Neuronal stem cell (in vitro differentiated cells): ENCODE measurements around the gene PLA2G1B.

Source experiments
- DNase-seq: peaks from one replicate; pipeline ENCODE4 v3.0.0-alpha.2; 2013; ENCODE audit warnings: low spot score
- H2AFZ ChIP-seq: one replicate; pipeline ENCODE4 v1.6.1; 2013; ENCODE audit warnings: mild to moderate bottlenecking, low read length, inconsistent platforms
- H2AK5ac ChIP-seq: 2 replicates; pipeline ENCODE4 v1.6.1; 2013; ENCODE audit warnings: low read depth, mild to moderate bottlenecking, inconsistent platforms, low read length, moderate library complexity, mixed read lengths
- H2BK120ac ChIP-seq: 2 replicates; pipeline ENCODE4 v1.6.1; 2013; ENCODE audit warnings: low read depth, mild to moderate bottlenecking, inconsistent platforms, low read length, moderate library complexity, mixed read lengths
- H2BK12ac ChIP-seq: one replicate; pipeline ENCODE4 v1.6.1; 2013; ENCODE audit warnings: low read length, inconsistent platforms
- H2BK15ac ChIP-seq: 2 replicates; pipeline ENCODE4 v1.6.1; 2013; ENCODE audit warnings: mild to moderate bottlenecking, low read length, inconsistent platforms, mixed read lengths
- H2BK5ac ChIP-seq: one replicate; pipeline ENCODE4 v1.6.1; 2013; ENCODE audit warnings: inconsistent platforms, mild to moderate bottlenecking, low read length, moderate library complexity
- H3K14ac ChIP-seq: one replicate; pipeline ENCODE4 v1.6.1; 2013; ENCODE audit warnings: low read length, inconsistent platforms
- H3K18ac ChIP-seq: 2 replicates; pipeline ENCODE4 v1.6.1; 2013; ENCODE audit warnings: low read length, inconsistent platforms
- H3K23ac ChIP-seq: 2 replicates; pipeline ENCODE4 v1.6.1; 2013; ENCODE audit warnings: low read depth, mild to moderate bottlenecking, mixed read lengths, low read length, inconsistent platforms; ENCODE audit not compliant: poor library complexity
- H3K27ac ChIP-seq: replicated peaks from 3 replicates; pipeline ENCODE4 v1.5.1; 2013; ENCODE audit warnings: low read length, inconsistent platforms
- H3K27me3 ChIP-seq, 3 experiments: 2 replicates each; pipeline ENCODE4 v1.6.1; 2013; ENCODE audit warnings: low read length in 3 of 3, mild to moderate bottlenecking in 2 of 3, inconsistent platforms in 1 of 3, low read depth in 1 of 3, mixed read lengths in 1 of 3, moderate library complexity in 1 of 3; ENCODE audit not compliant: control insufficient read depth in 3 of 3, insufficient read depth in 3 of 3
- H3K36me3 ChIP-seq, 2 donors: replicated peaks in 1 of 2; 2 replicates each; pipeline ENCODE4 v1.6.1; 2013; ENCODE audit warnings: low read length in 2 of 2; ENCODE audit not compliant: control insufficient read depth in 2 of 2, insufficient read depth in 2 of 2
- H3K4ac ChIP-seq: 2 replicates; pipeline ENCODE4 v1.6.1; 2013; ENCODE audit warnings: inconsistent platforms, mild to moderate bottlenecking, low read length, moderate library complexity
- H3K4me1 ChIP-seq, 2 donors: 1 replicate in 1 of 2; 2 replicates in 1 of 2; pipeline ENCODE4 v1.6.1; 2013; ENCODE audit warnings: low read length in 2 of 2, low read depth in 1 of 2; ENCODE audit not compliant: control insufficient read depth in 2 of 2, insufficient read depth in 1 of 2
- H3K4me2 ChIP-seq: one replicate; pipeline ENCODE4 v1.6.1; 2013; ENCODE audit warnings: mild to moderate bottlenecking, low read length, inconsistent platforms; ENCODE audit not compliant: insufficient read depth, poor library complexity, severe bottlenecking
- H3K4me3 ChIP-seq, 2 donors: 2 replicates each; pipeline ENCODE4 v1.5.1; 2013; ENCODE audit warnings: low read length in 2 of 2, mild to moderate bottlenecking in 2 of 2, inconsistent platforms in 1 of 2, moderate library complexity in 1 of 2
- H3K79me1 ChIP-seq: one replicate; pipeline ENCODE4 v1.6.1; 2013; ENCODE audit warnings: low read depth, mild to moderate bottlenecking, inconsistent platforms, low read length, moderate library complexity
- H3K9ac ChIP-seq: one replicate; pipeline ENCODE4 v1.6.1; 2013; ENCODE audit warnings: mild to moderate bottlenecking, low read depth, low read length, inconsistent platforms; ENCODE audit not compliant: poor library complexity
- H3K9me3 ChIP-seq, 2 donors: replicated peaks in 1 of 2; 2 replicates each; pipeline versions ENCODE3 to v1.6.1; 2013; ENCODE audit warnings: low read length in 2 of 2, mild to moderate bottlenecking in 2 of 2, inconsistent platforms in 1 of 2, low read depth in 1 of 2, mixed read lengths in 1 of 2, moderate library complexity in 1 of 2; ENCODE audit not compliant: control insufficient read depth in 2 of 2, insufficient read depth in 1 of 2
- H4K8ac ChIP-seq: one replicate; pipeline ENCODE4 v1.6.1; 2013; ENCODE audit warnings: low read depth, mild to moderate bottlenecking, inconsistent platforms, low read length, moderate library complexity
- H4K91ac ChIP-seq: one replicate; pipeline ENCODE4 v1.6.1; 2013; ENCODE audit warnings: low read length, low read depth, mild to moderate bottlenecking, inconsistent platforms; ENCODE audit not compliant: poor library complexity
- WGBS, 2 donors: extraction: QIAGEN DNeasy Blood & Tissue Kit; methylation state at CpG; one replicate each; pipeline ENCODE4 v1.1.7; 2013; ENCODE audit warnings: missing lambda C conversion rate in 2 of 2, mixed read lengths in 1 of 2; ENCODE audit not compliant: insufficient read length in 2 of 2, insufficient replicate concordance in 1 of 2; ENCODE audit errors: extremely low coverage in 2 of 2; 5-methylcytosine and 5-hydroxymethylcytosine counted together

PLA2G1B gene

GRCh38 chr12:120358412-120359100 is 31.0 kb upstream of the PLA2G1B start:
- no peaks in the 10 kb centered on the region for H3K27me3 ChIP-seq
- H2BK12ac ChIP-seq, result no peak overlapping the region
- H3K4ac ChIP-seq, result no peak overlapping the region
- H4K8ac ChIP-seq, result no peak overlapping the region
- H4K91ac ChIP-seq, result no peak overlapping the region
- H3K18ac ChIP-seq, result peak overlapping the region; percentile 34
- H2AFZ ChIP-seq, result no peak overlapping the region
- H2BK5ac ChIP-seq, result no peak overlapping the region
- H3K36me3 ChIP-seq, result peaks cover 59 to 92% of the 10 kb centered on the region in 2 donors
- peaks cover 37 to 59% of the 10 kb centered on the region in 2 donors for H3K4me1 ChIP-seq
- no peak overlapping the region for H3K4me2 ChIP-seq
- H2BK15ac ChIP-seq, result no peak overlapping the region
- no CpG with 5 or more reads among the region's 19 CpGs for WGBS, 2 donors
- DNase-seq, result no peak
- no peak overlapping the region for H3K14ac ChIP-seq
- H3K27ac ChIP-seq, result no peak overlapping the region
- peak overlapping the region; percentile 21 for H3K23ac ChIP-seq
- H3K9me3 ChIP-seq, result no peaks in the 10 kb centered on the region
- peaks cover 10% of the 10 kb centered on the region for H3K79me1 ChIP-seq
- peak overlapping the region; percentile 28 for H2AK5ac ChIP-seq
- no peak overlapping the region for H3K9ac ChIP-seq
- no peak overlapping the region for H2BK120ac ChIP-seq
- no peak overlapping the region for H3K4me3 ChIP-seq

DNA sequence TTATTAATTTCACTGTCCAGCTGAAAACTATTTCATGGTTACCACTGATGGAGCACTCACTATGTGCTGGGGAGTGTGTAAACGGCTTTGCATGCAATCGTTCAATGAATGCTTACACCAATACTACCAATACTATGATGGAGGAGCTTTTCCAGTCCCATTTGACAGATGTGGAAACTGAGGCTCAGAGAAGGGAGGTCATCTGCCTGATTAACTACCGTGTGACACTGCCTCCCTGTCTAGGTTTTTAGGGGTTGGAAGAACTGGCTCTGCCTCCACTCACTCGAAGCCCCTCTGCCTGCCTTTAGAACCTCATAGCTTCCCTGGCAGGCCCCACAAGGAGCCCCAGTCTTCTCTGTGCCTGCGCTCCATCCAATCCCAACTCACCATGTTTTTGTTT is 29.5 kb upstream of the PLA2G1B start:
- Histone ChIP-seq H2BK120ac (no peak overlapping the region), H2AFZ (no peak overlapping the region), H3K4ac (no peak overlapping the region), H2AK5ac (no peak overlapping the region), H2BK5ac (no peak overlapping the region), H3K4me3 (no peak overlapping the region), H3K18ac (no peak overlapping the region), H3K79me1 (peaks cover 10% of the 10 kb centered on the region), H3K9ac (no peak overlapping the region), H3K9me3 (peaks cover 0 to 4% of the 10 kb centered on the region in 2 donors), H3K27me3 (no peaks in the 10 kb centered on the region), H4K91ac (no peak overlapping the region), H3K4me2 (no peak overlapping the region), H3K36me3 (peaks cover 67 to 92% of the 10 kb centered on the region in 2 donors), H2BK15ac (no peak overlapping the region), H3K14ac (no peak overlapping the region), H3K23ac (no peak overlapping the region), H4K8ac (no peak overlapping the region), H3K27ac (no peak overlapping the region), H3K4me1 (peaks cover 23 to 44% of the 10 kb centered on the region in 2 donors), H2BK12ac (no peak overlapping the region)
- WGBS, 2 donors, result no CpG with 5 or more reads among the region's 5 CpGs
- no peak for DNase-seq

DNA sequence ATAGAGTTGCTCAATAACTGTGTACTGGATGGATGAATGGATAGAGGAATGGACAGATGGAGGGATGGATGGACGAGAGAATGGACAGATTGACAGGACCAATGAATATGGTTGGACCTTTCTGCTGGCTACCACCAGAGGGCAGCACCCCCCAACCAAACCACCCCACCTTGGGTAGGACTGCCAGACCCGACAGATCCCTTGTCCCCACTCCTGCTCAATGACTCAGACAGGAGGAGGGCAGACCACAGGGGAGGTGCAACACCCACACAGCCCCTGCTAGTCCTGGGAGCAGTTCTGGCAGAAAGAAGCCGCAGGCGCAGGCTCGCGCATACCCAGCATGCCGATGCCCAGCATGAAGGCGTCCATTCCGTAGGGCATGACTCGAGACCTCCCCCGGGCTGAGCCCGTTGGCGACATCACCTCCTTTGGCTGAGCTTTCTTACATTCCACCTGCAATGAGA is 29.0 kb upstream of the PLA2G1B start:
- Histone ChIP-seq H2AK5ac (no peak overlapping the region), H3K4me2 (no peak overlapping the region), H3K9ac (no peak overlapping the region), H3K9me3 (peaks cover 0 to 4% of the 10 kb centered on the region in 2 donors), H3K4me1 (peaks cover 21 to 41% of the 10 kb centered on the region in 2 donors), H4K91ac (no peak overlapping the region), H3K23ac (no peak overlapping the region), H3K27me3 (no peaks in the 10 kb centered on the region), H4K8ac (no peak overlapping the region), H3K79me1 (peaks cover 12% of the 10 kb centered on the region), H3K4ac (no peak overlapping the region), H2BK120ac (no peak overlapping the region), H3K27ac (no peak overlapping the region), H2BK15ac (no peak overlapping the region), H3K4me3 (no peak overlapping the region), H3K18ac (no peak overlapping the region), H2BK12ac (no peak overlapping the region), H2AFZ (no peak overlapping the region), H3K36me3 (peaks cover 69 to 93% of the 10 kb centered on the region in 2 donors), H2BK5ac (no peak overlapping the region), H3K14ac (no peak overlapping the region)
- peak; percentile 67 for DNase-seq
- no CpG with 5 or more reads among the region's 13 CpGs for WGBS, 2 donors

- Histone ChIP-seq H3K27me3 (no peaks in the 10 kb centered on the region), H2AFZ (no peak overlapping the region), H4K91ac (no peak overlapping the region), H3K4me1 (peaks cover 5 to 17% of the 10 kb centered on the region in 2 donors), H3K36me3 (peaks cover 69 to 95% of the 10 kb centered on the region in 2 donors), H3K23ac (no peak overlapping the region), H2AK5ac (no peak overlapping the region), H3K4me3 (no peak overlapping the region), H3K18ac (no peak overlapping the region), H2BK15ac (no peak overlapping the region), H3K9ac (no peak overlapping the region), H3K79me1 (peaks cover 4% of the 10 kb centered on the region), H2BK12ac (no peak overlapping the region), H4K8ac (no peak overlapping the region), H3K4ac (no peak overlapping the region), H2BK5ac (no peak overlapping the region), H2BK120ac (no peak overlapping the region), H3K4me2 (no peak overlapping the region), H3K9me3 (peaks cover 0 to 4% of the 10 kb centered on the region in 2 donors), H3K27ac (no peak overlapping the region), H3K14ac (no peak overlapping the region)
- no peak for DNase-seq
- no CpG with 5 or more reads among the region's 4 CpGs for WGBS, 2 donors
These were observed 26.2 kb upstream of the PLA2G1B start for GRCh38 chr12:120353556-120354317.
